GM21576 (cell line): Measurements from ENCODE around the gene NFATC4.
A peak's percentile ranks its signal among the peaks of the same experiment; 100 is the strongest.
"Not testable (repeated sequence)": the region's sequence is repeated elsewhere in the genome, so short reads cannot be mapped to it uniquely, and the experiment has no call there.

Experiments
- ATAC-seq: cut with Tn5 transposase; IDR thresholded peaks from one replicate; pipeline ENCODE4 v1.9.1; 2021; ENCODE audit warnings: mild to moderate bottlenecking, moderate library complexity; ENCODE audit not compliant: unreplicated experiment

Gene NFATC4

GRCh38 chr14:24367514-24368211, at the start of gene NFATC4:
NFATC4 (plus strand) TSS chr14:24368184; CDS start chr14:24368341, 157 bp downstream.
- no peak for ATAC-seq

DNA sequence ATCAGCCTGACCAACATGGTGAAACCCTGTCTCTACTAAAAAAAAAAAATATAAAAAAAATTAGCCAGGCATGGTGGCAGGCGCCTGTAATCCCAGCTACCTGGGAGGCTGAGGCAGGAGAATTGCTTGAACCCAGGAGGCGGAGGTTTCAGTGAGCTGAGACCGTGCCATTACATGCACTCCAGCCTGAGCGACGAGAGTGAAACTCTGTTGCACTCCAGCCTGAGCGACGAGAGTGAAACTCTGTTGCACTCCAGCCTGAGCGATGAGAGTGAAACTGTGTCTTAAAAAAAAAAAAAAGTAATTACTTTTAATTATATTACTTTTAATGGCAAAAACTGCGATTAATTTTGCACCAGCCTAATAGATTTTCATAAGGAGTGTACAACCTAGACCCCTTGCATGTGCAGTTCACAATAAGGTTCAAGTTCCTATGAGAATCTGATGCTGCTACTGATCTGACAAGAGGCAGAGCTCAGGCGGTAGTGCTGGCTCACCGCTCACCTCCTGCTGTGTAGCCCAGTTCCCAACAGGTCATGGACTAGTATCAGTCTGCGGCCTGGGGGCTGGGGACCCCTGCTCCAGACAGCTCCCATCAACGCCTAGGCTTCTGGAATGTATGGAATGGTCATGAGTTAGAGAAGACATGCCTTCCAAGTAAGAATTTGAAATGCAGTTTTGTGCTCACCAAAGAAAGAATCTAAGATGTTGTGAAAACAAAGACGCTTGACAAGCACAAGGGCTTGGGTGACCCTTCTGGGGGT, 46.6 kb upstream of the NFATC4 start:
- no peak for ATAC-seq

GRCh38 chr14:24322672-24323071, 45.3 kb upstream of the NFATC4 start:
- no peak for ATAC-seq

GRCh38 chr14:24323341-24323740, 44.6 kb upstream of the NFATC4 start:
- ATAC-seq, result no peak

- ATAC-seq, result no peak
These were observed 44.0 kb upstream of the NFATC4 start for GRCh38 chr14:24324024-24324423.

DNA sequence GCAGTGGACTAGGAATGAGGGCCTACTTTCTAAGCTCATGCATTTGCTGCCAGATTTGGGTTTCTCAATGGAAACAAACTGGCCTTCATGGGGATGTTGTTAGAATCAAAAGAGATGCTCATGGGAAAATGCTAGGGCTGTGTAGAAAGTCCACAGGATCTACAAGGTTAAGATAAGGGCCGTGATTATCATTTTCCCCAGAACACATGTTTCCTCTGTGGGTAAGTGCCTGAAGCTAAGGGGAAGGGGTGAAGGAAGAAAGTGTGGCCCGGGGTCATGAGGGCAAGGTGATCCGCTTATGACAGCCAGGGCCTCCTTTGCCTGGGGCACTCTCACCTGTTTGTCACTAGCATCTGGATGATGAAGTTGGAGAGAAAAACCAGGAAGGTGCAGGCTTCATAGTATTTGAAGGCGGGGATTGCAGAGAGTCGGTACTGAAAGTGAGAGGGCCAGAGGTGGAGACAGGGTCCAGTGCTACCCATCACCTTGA, 42.9 kb upstream of the NFATC4 start:
- ATAC-seq, result no peak

DNA sequence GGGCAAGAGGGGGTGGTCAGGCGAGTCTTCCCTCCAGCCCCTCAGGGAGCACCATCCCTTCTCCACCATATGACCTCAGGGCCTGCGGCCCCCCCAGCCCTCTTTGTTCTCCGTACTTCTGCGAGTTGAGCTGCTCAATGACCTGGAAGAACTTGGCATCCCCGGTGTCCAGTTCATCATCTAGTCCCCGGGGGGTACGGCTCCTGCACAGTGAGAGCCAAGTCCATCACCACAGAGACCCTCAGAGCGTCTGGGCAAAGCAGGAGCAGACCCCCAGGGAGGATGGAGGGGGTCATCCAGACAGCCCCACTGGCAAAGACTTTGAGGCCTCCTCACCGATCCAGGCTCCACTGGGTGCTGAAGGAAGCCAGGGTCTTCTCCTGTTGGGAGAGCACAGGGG, 42.0 kb upstream of the NFATC4 start:
- ATAC-seq, result no peak

GRCh38 chr14:24327303-24327702, 40.7 kb upstream of the NFATC4 start:
- ATAC-seq, result no peak

DNA sequence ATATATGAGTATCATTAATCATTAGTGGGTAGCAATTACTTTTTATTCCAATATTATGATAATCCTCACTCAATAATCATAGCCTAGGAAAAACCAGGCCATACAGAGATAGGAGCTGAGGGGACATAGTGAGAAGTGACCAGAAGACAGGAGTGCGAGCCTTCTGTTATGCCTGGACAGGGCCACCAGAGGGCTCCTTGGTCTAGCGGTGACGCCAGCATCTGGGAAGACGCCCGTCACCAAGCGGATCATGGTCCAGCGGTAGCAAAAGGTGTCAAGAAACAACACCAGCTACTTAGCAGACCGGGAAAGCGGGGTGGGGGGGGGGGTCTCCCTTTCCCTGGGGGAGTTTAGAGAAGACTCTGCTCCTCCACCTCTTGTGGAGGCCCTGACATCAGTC, 40.1 kb upstream of the NFATC4 start:
- ATAC-seq, result not testable (repeated sequence)

- no peak for ATAC-seq
These were observed 38.8 kb upstream of the NFATC4 start for GRCh38 chr14:24329073-24329663.

GRCh38 chr14:24329736-24330135, 38.2 kb upstream of the NFATC4 start:
- ATAC-seq, result no peak

GRCh38 chr14:24330973-24331674, 36.9 kb upstream of the NFATC4 start:
- no peak for ATAC-seq

DNA sequence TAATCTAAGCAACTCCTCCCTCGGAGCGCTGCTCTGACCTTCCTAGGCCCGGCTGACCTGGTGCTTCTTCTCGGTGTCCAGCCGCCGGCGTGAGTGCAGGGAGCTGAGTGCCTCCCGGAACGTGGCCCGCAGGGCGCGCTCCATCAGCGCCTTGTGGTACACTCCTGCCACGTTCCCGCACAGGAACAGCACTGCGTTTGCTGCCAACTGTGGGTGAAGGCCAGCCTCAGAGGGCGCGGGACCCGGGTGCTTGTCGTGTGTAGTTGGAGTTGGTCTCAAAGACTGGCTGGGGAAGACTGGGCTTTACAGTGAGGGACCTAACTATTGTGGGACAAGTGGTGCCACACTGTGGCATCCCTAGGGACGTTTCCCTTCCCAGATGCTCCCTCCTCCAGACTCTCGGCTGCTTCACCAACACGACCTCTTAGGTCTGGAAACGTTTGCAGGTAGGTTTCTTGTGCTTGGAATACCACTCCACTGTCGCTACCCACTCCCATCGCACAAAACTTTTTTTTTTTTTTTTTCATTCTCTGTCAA, 36.2 kb upstream of the NFATC4 start:
- ATAC-seq, result no peak

DNA sequence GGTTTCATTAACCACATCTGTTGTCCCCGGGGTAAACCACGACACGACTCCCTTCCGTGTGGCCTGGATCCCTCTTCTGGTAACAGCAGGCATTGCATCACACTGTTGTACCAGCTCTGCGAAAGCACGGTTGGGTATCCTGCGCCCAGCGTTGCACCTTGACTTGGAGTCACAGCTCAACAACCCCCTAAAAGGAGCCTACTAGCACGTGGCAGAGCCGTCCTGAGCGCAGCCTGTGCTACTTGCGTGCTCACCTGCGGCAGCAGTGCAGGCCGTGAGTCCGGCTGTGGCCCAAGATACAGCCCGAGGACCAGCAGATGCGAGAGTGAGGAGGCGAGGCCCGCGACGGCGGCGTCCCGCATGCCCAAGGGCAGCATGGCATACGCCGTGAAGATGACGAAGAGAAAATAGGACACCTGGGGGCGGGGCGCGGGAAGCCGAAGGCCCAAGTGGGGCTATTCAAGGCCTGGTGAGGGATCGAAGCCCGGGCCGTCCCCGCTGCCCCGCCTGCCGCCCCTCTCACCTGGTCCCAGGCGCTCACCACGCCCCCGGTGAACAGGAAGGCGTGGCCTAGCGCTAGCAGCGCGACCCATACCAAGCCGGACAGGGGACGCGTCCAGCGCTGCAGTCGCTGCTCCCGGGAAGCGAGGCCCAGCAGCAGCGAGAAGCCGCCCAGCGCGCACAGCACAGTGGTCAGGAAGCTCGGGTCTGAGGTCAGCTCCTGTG, 35.6 kb upstream of the NFATC4 start:
- ATAC-seq, result peak; percentile 75

DNA sequence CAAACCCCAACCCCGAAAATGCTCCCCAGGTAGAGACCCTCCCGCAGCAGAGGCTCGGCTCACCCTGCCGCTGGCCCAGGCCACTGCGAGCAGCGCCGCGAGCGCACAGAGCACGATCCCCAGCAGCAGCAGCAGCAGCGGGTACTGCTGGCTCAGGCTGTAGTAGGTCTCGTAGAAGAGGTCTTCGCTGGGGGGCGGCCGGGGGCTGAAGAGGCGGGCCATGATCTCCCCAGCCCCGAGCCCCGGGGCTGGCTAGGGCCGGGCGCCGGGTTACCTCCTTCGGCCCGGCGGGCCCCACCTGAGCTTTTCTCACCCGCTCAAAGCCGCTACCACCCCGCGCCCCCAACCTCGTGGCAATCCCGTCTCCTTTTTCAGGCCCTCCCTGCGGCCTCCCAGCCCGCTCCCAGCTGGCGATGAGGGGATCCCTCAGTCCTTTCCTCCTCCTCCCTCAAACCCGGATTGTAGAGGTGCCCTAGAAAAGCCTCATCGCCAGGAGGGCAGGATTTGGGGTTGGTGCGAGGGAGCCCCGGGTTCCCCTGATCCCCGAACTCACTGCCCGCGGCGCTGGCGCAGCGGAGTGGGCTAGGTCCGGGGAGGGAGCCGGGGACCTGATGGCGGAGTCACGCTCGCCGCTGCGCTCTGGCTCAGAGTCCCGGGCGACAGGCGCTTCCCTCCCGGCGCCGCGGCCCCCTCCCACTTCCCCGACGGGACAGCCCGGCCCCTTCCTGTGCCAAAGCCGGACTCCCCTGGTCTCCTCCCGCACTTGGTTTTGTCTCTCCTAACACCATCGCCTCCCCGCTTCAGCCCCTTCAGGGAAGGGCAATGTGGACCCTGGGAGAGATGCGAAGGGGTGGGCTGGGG, 33.3 kb upstream of the NFATC4 start, which contains the start of gene ADCY4:
Gene ADCY4, minus strand, starts transcription at position 641 of the 861 bp plus-strand sequence. Its CDS starts 419 bp downstream, at position 222.
- no peak for ATAC-seq

DNA sequence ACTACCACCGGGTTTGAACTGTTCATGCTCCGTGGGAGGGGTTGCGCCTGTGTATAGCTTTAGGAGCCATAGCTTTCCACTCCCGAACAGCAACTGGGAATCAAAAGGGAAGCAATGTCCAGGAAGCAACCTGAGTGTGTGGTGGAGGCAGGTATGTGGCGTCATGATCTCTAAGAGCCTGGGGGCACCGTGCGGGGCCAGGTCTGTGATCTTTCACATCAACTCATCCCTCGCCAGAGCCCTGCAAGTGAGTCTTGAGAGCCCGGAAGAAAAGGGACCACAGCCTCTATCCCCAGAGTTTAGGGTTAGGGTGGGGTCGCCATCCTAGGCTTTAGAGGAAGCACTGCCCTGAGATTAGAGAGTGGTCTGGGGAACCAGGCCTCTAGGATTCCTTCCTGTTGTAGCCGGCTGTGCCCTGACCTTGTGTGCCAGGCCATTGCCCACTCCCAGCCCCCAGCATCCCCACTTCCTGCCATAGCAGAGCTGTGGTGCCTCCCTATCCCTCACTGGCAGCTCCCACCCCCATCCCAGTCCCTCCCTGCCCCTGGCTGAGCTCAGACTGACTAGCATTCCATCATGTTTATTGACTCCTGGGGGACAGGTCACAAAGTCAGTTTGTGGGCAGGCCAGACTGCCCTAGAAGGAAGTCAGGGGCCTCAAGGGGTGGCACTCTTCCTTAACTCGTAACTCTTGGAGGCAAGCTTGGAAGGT, 32.4 kb upstream of the NFATC4 start:
- ATAC-seq, result no peak

DNA sequence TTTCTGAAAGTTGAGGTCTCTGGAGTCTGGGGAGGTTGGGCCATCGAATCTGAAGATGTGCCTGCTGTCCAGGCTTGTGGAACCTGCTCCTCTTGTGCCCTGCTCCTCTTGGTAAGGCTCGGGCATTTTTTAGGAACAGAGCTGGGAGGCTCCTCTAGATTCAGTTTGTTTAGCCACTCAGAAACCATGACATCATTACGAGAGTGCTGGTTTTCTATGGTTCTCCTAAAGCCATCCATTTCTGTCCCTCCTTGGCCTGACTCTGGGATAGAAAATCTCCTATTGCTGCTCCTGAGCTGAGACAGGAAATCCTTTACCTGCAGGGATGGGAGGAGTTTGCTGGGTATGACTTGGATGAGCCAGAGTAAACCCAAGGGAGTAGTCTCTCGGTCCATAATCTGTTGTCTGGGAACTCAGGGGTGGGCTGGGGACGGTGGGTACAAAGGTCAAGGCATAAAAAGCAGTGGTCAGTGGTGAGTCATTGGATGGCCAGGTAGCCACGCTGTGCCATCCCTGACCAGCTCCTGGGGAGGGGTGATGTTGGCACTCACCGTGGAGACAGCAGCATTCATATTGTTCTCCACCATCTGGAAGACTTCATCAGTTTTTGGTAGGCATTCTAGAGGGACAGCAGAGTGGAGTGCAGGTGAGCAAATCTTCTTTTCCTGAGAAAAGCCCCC, 30.7 kb upstream of the NFATC4 start:
- no peak for ATAC-seq

GRCh38 chr14:24337824-24338175, 30.2 kb upstream of the NFATC4 start:
- ATAC-seq, result no peak
